Renal pelvis (tissue), 4 donors: ENCODE measurements around the gene COX19. TPM values are rescaled to one million over a fixed set of nuclear protein-coding genes. Genes with fewer than 3 reads are reported as not detected.

ENCODE experiments used
- DNase-seq: peaks from one replicate; pipeline ENCODE4 v3.0.0-alpha.2; 2013
- polyA plus RNA-seq, 3 donors: library from polyadenylated mRNA; unstranded; fragments of 120-200 nt; gene quantifications; one replicate each; pipeline ENCODE4 v1.2.1, GENCODE V29; 2013; ENCODE audit not compliant: insufficient read length in 3 of 3

The COX19 gene
- polyA plus RNA-seq, 3 donors = 10.5 to 17.3 (median 16.3) TPM

DNA sequence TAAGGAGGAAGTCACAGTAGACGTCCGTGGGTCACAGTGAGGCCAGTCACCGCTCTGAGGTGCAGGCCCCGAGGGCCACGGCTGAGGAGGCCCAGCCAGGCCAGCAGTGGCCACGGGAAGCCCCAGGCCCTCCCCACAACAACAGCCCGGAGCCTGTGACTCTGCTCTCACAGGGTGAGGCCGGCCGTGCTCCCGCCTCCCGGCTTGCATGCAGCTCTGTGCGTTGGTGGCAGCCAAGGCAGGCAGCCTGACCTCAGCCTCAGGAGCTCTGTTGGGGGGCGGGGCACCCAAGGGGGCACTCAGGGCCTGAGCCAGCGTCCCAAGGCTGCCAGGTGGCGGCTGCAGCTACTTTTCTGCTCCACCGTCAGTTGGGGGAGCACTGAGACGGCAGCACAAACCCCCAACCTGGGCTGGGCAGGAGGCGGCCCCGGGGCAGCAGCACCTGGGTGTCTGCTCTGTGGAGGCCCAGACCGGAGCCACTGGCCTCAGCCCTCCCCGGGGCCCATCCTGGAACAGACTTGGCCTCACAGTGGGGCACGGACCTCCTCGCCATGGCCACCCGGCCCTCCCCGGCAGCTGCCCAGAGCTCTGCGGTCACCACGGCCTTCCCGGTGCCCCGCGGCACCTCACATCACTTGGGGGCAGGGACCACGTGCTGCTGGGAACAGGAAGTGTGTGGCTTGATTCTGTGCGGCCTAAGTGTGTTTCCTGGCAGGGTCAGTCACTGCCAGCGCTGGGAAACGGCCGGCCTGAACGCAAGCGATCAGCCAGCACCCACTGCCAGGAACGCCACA is 20.9 kb upstream of the COX19 start:
- no peak for DNase-seq

DNA sequence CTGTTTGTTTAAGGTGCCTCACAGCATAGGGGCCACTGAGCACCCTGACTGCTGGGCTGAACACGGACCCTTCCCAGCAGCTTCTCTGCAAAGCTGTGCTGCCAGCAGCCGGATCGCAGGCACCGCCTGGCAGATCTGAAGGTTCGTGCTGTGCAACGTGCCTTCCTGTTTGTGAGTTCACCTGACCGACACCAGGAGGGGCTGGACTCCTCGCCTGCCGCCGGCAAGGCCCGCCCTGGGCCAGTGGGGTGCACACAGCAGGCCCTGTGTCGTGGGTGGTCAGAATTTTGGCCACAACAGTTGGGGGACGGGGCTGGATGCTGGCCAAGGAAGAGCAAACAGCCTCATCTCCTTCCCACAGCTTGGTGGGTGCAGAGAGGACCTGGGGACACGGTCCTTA is 20.2 kb upstream of the COX19 start:
- no peak for DNase-seq

DNA sequence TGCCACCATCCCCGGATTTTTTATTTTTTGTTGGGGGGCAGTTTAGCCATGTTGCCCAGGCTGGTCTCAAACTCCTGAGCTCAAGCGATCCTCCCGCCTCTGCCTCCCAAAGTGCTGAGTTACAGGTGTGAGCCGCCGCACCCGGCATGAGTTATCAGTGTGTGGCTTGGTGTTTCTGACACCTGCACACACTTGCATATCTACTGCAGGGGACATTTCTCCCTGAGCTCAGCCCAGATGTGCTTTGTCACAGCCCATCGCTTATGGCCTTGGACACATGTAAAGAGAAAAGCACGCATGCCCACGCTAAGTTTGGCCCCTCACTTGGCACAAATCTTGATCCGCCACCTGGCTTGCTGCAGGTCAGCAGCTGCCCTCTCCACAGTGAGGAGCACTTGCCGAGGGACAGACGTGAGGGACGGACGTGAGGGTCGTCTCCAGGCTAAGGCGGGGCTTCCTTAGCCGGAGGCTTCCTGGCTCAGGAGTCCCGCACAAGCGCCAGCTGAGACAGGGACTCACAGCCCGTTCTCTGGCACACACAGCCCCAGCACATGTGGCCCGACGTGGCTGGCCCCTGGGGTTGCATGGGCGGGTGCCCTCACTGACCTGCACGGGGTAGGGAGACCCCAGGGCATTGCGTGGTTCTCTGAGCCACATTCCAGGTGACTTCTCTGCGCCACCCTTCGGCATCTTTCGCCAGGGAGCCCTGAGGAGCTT is 19.4 kb upstream of the COX19 start:
- DNase-seq = no peak

DNA sequence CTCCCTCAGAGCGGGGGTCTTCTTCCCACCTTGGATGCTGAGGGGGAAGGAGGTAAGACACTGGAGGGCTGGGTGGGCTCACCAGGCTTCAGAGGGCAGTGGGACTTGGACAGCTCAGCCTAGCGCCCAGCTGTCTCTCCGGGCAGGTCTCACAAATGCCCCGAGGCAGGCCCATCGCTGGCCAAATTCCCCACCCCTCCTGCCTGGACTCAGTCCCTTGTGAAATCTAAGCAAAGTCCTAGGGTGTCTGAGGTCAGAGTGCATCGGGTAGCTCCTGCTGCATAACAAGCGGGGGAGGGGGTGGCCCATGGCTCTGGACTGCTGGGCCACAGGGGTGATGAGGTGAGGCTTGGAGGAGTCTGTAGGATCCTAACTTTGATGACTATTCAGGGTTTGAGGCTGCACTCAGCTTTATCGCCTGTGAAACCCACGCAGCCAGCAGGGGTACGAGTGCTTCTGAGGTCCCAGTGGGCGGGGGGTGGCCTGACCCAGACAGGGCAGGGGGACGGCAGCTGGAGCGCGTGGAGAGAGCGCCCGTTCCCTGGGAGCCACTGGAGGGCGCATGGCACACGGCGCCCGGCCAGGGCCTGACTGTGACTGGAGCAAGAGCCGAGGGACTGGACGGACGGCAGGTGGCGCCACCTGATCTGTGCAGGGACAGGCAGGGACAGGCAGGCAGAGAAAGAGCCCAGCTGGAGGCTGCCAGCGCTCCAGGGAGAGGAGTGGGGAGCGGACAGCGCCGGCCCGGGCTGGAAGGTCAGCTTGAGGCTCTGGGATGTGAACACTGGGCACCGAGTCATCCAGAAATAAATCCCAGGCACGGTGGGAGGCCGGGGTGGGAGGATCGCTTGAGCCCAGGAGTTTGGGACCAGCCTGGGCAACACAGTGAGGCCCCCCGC is 17.6 kb upstream of the COX19 start:
- peak; percentile 96 for DNase-seq

DNA sequence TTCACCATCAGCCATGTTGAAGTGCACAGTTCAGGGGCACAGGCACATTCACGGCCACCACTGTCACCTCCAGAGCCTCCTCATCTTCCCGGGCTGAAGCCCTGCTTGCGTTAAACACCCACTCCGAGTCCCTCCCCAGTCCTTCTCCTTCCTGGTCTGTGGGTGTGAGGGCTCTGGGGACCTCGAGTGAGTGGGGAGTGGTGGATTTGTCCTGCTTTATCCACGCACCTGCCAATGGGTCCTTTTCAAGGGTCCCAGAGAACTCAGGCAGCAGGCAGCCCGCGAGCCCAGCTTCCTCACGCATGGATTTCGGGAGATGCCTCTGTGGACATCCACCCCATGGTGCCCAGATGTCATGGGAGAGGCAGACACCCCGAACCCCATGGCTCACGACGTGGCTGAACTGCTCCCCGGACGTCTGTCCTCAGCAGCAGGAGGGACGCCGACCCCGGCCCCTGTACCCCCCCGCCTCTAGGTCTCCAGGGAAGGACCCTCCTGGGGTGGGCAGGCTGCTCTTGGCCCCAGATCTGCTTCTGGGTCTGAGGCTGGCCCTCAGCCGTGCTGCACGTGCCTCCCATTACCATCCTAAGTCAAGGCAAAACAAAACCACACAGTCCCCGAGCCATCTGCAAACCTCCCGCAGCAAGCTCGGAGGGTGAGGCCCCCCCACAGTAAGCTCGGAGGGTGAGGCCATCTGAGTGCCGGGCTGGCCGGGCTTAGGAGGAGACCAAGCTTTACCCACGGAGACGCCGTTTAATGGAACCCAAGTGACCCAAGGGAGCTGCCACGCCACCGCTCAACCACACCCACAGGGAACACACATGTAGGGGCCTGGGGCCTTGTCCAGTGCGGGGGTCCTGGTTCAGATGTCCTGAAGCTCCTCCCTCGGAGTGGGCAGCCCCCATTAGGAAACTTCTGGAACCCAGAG is 16.6 kb upstream of the COX19 start:
- no peak for DNase-seq

DNA sequence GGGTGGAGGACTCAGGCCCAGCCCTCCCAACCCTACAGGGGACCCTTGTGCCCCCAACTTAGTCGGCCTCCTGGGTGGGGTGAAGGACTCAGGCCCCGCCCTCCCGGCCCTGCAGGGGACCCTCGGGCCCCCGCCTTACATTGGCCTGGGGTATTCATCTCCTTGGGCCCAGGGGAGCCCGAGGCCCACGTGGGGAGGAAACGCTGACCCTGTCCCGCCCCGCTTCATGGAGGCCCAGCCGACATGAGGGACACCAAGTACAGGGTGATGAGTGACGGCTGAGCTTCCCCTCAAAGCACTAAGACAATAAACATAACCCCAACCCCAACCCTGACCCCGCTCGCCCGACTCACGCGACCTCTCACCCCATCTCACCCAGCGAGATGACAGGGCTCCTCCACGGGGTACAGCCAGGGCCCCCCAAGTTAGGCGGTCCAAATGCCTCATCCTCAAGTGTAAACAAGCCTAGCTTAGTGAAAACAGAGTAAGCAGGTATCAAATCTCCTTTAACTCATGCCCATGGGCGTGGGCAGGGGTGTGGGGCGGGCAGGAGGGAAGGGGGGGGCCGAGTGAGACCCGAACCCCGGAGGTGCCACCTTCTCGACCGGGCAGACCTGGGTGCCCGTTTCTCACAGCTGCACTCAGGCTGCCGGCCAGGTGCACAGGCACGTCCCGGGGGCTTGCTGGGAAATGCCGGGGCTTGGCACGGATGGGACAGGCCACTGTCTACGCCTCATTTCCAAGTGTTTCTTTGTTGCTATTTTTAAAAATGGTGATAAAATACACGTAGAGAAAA is 15.8 kb upstream of the COX19 start:
- no peak for DNase-seq

DNA sequence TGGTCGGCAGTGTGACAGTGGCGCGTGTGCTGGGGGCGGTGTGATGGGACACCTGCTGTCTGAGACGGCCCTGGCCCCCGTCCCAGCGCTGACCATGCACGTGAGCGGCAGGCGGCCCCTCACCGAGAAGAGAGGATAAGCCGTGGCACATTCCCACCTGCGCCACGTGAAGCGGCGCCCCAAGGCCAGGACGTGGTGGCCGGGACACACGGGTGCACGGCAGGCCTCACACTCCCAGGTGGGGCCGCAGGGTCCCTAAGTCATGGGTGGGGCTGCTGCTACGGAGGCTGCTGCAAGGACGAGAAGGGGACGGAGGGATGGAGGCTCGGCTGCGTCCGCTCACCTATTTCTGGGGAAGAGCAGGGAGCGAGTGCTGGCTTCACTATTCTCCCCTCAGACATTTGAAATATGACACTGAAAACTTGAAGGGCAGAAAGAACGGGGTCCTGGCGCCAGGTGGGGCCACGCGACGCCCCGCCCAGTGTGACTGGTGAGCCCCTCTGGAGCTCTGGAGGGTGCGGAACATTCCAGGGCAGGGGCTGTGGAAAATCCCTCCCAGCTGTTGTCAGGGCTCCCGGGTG is 15.1 kb upstream of the COX19 start:
- DNase-seq = no peak

DNA sequence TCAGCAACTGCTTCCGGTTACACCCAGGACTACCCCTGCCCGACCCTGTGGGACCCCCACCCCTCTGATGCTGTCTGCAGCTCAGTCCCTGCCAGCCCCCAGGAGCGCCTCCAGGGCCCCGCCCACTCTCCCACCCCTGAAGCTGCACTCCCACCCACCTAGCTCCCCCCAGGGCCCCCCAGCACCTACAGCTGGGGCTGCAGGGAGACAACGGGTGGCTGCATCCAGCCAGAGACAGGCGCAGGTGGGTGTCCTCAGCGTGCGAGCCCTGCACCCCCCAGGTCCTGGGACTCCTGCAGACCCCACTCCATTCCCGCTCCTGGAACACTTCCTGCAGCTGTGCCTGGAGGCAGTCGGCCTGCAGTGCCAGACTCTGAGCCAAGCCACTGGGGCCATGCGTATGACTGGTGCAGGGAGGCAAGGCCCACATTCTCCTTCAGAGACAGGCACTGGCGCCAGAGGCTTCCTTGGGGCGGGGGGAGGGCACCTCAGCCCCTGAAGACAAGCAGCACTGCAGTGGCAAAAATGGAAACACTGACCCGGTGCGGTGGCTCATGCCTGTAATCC is 13.7 kb upstream of the COX19 start:
- DNase-seq = no peak

DNA sequence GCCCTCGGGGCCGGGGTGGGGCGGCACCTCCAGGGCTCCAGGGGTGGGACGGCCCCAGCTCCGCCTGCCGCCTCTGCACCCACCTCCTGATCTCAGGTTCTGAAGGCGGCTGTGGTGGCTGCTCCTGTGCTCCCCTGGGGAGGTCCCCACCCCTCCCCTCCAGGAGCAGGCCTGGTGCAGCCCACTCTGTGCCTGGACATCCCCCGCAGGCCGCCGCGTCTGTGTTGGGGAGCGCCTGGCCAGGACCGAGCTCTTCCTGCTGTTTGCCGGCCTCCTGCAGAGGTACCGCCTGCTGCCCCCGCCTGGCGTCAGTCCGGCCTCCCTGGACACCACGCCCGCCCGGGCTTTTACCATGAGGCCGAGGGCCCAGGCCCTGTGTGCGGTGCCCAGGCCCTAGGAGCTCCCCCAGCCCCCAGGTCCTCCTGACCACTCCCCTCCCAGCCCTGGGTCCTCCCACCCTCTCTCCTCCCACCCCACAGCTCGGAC is 13.1 kb upstream of the COX19 start:
- DNase-seq = no peak

DNA sequence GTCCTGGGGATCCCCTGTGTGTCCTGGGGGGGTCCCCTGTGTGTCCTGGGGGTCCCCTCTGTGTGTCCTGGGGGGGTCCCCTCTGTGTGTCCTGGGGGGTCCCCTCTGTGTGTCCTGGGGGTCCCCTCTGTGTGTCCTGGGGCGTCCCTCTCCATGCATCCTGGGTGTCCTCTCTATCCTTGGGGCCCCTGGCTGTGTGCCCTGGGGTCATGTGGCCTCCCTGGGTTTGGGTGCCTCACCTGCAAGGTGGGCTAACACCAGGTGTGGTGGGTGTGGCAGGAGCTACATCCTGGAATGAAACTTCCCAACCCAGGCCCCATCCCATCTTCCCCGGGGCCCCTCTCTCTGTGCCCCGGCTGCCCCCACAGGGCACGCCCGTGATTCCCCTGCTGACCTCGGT is 12.6 kb upstream of the COX19 start:
- no peak for DNase-seq

DNA sequence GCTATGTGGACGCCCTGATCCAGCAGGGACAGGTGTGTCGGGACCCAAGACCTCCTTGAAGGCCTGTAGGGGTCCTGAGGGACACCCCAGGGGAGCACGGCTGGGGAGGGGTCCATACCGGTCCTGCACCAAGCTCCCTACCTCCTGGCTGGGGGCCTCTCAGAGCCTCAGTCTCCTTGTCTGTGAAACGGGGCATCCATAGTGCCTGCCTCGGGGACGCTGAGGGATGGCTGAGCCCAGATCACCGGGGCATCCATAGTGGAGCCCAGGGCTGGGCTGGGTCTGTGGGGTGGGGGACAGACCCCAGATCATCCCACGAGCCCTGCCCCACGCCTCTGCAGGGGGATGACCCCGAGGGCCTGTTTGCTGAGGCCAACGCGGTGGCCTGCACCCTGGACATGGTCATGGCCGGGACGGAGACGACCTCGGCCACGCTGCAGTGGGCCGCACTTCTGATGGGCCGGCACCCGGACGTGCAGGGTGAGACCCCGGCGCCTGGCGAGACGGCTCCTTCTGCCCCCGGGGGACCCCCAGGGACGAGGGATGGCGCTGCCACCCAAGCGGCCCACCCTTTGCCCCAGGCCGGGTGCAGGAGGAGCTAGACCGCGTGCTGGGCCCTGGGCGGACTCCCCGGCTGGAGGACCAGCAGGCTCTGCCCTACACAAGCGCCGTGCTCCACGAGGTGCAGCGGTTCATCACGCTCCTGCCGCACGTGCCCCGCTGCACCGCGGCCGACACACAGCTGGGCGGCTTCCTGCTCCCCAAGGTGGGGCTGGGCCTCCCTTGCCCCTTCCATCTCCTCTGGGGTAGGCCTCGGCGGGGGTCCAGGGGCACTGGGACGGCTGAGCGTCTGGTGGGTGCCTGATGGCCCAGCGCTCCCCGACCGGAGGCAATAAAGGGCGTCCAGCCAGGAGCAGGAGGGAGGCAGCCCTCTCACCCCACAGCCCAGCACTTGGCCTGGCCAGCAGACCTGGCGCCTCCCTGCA is 11.7 kb upstream of the COX19 start:
- DNase-seq = no peak

DNA sequence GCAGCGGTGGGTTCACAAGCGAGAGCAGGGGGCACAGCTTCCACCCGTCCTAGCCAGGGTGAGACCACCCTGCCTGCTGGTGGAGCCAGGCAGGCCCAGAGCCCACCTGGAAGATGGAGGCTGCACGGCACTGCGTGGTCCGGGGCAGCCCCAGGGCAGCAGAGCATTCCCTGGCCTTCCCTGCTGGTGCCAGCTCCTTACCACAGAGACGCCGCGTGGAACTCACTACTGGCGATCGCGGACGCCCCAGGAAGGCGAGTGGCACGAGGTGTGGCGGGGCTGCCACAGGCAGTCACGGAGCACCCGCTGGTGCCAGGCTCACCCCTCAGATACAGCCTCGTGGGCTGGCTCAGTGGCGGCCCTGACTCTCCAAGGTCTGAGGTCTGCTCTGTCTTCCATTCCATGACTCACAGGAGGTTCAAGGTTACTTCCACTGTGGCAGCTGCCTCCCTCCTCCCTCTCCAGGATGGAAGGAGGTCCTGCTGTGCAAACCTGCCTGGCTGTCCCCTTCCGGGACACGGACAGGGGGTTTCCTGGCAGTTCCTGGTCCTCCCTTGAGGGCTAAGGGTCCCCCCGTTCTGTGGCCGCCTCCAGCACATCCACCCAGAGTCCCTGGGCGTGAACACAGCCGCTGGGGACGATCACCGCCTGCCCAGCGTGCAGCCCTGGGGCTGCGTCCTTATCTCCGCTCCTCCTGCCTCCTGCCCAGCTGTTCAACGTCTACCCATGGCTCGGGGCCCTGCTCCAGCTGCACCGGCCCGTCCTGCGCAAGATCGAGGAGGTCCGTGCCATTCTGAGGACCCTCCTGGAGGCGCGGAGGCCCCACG is 10.8 kb upstream of the COX19 start:
- DNase-seq = no peak

DNA sequence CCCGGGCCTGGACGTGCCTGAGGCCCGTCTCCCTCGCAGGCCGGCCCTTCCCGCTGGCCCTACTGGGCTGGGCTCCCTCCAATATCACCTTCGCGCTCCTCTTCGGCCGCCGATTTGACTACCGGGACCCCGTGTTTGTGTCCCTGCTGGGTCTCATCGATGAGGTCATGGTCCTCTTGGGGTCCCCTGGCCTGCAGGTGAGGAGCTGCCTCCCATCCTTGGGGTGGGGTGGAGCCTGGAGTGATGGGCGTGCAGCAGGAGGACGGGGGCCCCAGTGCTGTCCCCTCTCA is 9.7 kb upstream of the COX19 start:
- no peak for DNase-seq

DNA sequence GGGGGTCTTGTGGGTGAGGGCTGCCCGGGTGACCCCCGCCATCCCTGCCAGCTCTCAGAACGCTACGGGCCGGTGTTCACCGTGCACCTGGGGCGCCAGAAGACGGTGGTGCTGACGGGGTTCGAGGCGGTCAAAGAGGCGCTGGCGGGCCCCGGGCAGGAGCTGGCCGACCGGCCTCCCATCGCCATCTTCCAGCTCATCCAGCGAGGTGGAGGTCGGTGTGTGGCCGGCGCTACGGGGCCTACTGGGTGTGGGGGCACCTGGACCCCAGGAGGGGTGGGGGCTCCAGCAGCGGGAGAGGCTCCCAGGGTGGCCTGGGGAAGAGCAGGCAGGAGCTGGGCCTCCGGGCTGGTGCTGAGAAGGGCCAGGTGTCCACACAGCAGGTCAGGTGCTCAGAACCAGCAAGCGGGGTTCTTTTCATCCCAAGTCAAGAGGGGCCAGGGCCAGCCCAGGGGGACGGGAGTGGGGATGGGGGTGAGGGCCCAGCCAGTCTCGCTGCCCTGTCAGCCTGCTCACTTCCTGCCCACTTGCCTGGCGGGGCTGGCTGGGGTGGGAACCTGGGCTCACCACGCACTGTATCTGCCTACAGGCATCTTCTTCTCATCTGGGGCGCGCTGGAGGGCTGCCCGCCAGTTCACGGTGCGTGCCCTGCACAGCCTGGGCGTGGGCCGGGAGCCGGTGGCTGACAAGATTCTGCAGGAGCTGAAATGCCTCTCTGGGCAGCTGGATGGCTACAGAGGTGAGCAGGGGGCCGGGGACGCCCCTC is 9.2 kb upstream of the COX19 start:
- no peak for DNase-seq

DNA sequence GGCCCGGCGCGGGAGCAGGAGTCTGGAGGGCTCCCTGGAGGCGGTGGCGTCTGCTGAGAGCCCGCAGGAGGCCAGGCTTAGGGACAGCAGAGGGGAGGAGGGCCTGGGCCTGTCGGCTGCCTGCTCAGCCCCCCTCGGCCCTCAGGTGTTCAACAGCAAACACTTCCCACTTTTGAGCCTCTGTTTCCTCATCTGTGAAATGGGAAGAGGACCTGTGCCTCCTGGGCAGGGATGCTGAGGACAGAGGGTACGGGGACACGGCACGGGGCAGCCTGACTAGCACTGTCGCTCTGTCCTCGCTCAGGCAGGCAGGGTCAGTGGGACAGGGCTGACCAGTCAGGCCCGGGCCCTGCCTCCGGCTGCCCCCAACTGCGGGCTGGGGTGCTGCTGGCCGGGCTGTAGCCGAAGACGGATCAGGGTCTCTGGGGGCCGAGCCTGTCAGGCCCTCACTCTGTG is 8.3 kb upstream of the COX19 start:
- no peak for DNase-seq

DNA sequence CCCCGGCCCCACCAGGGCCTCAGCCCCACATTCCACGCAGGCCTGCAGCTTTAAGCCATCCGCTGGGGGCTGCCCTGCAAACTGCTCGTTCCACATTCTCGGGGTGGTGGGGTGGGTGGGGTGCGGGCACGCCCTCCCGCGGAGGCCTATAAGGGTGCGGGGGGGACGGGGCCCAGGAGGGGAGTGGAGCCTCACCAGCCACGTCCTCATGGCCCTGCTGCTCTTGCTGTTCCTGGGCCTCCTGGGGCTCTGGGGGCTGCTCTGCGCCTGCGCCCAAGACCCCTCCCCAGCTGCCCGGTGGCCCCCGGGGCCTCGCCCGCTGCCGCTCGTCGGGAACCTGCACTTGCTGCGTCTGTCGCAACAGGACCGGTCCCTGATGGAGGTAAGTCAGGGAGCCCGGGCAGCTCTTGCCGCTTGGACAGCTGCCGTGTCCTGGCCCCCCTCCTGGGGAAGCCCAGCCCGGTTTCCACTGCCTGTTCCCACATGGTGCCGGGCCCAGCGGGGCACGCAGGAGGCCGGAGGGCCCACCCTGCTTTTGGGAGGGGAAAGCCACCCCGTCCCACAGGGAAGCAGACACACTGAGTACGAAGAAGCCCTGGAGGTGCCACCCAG is 7.8 kb upstream of the COX19 start, which contains the start of gene CYP2W1:
Gene CYP2W1 (plus strand): TSS at position 178 of the 612 bp plus-strand sequence. CDS start 31 bp downstream, at position 209.
- DNase-seq = no peak
